ENCODE results near the gene UGT2B15. TPM values are rescaled to one million over a fixed set of nuclear protein-coding genes. Genes with fewer than 3 reads are reported as not detected.
"Not testable (repeated sequence)": the region's sequence is repeated elsewhere in the genome, so short reads cannot be mapped to it uniquely, and the experiment has no call there.

Gene UGT2B15
- total RNA-seq, 1 donor from 2014 or later = not detected

- TF ChIP-seq, protein P1, sequence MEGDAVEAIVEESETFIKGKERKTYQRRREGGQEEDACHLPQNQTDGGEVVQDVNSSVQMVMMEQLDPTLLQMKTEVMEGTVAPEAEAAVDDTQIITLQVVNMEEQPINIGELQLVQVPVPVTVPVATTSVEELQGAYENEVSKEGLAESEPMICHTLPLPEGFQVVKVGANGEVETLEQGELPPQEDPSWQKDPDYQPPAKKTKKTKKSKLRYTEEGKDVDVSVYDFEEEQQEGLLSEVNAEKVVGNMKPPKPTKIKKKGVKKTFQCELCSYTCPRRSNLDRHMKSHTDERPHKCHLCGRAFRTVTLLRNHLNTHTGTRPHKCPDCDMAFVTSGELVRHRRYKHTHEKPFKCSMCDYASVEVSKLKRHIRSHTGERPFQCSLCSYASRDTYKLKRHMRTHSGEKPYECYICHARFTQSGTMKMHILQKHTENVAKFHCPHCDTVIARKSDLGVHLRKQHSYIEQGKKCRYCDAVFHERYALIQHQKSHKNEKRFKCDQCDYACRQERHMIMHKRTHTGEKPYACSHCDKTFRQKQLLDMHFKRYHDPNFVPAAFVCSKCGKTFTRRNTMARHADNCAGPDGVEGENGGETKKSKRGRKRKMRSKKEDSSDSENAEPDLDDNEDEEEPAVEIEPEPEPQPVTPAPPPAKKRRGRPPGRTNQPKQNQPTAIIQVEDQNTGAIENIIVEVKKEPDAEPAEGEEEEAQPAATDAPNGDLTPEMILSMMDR (IDR thresholded peaks at IDR 0.05; ENCODE audit: unreplicated experiment) = no peak
- DNase-seq (ENCODE audit: low spot score in 2 of 2, unreplicated experiment in 2 of 2) = no peak
- Mint-ChIP-seq H3K36me3 (no peaks in the 10 kb centered on the region), H3K4me3 (no peak overlapping the region), H3K27ac (no peak overlapping the region), H3K9me3 (no peaks in the 10 kb centered on the region), H3K27me3 (ENCODE audit: low read depth) (no peaks in the 10 kb centered on the region), H3K4me1 (no peaks in the 10 kb centered on the region)
Measured at GRCh38 chr4:68712207-68712606, 41.8 kb upstream of the UGT2B15 start.

GRCh38 chr4:68708566-68708965 lies 38.1 kb upstream of the UGT2B15 start:
- no peaks in the 10 kb centered on the region for H3K36me3 Mint-ChIP-seq
- no peaks in the 10 kb centered on the region for H3K27me3 Mint-ChIP-seq (ENCODE audit: low read depth)
- DNase-seq (ENCODE audit: low spot score in 2 of 2, unreplicated experiment in 2 of 2) = no peak
- H3K27ac Mint-ChIP-seq = no peak overlapping the region
- peaks cover 9% of the 10 kb centered on the region for H3K9me3 Mint-ChIP-seq
- no peaks in the 10 kb centered on the region for H3K4me1 Mint-ChIP-seq
- TF ChIP-seq, protein P1 (IDR thresholded peaks at IDR 0.05; ENCODE audit: unreplicated experiment) = no peak
- no peak overlapping the region for H3K4me3 Mint-ChIP-seq

DNA sequence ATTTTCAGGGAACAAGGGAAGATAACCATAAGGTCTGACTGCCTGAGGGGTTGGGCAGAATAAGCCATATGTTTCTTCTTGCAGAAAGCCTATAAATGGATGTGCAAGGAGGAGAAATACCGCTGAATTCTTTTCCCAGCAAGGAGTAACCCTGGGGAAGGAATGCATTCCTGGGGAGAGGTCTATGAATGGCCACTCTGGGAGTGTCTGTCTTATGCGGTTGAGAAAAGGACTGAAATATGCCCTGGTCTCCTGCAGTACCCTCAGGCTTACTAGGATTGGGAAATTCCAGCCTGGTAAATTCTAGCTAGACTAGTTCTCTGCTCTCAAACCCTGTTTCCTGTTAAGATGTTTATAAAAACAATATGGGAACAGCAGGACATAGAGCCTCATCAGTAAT lies 32.7 kb upstream of the UGT2B15 start:
- H3K36me3 Mint-ChIP-seq; H3K27me3 Mint-ChIP-seq (ENCODE audit: low read depth); H3K27ac Mint-ChIP-seq; DNase-seq (ENCODE audit: low spot score in 2 of 2, unreplicated experiment in 2 of 2); H3K4me3 Mint-ChIP-seq; H3K4me1 Mint-ChIP-seq: not testable (repeated sequence)
- peaks cover 22% of the 10 kb centered on the region for H3K9me3 Mint-ChIP-seq

- Mint-ChIP-seq H3K36me3 (no peaks in the 10 kb centered on the region), H3K4me1 (no peaks in the 10 kb centered on the region), H3K27me3 (ENCODE audit: low read depth) (no peaks in the 10 kb centered on the region), H3K27ac (no peak overlapping the region), H3K4me3 (no peak overlapping the region), H3K9me3 (peaks cover 16% of the 10 kb centered on the region)
- DNase-seq (ENCODE audit: low spot score in 2 of 2, unreplicated experiment in 2 of 2) = no peak
- TF ChIP-seq, protein P1 (IDR thresholded peaks at IDR 0.05; ENCODE audit: unreplicated experiment) = no peak
Measured at GRCh38 chr4:68700152-68700551, 29.7 kb upstream of the UGT2B15 start.

- Mint-ChIP-seq H3K27me3 (ENCODE audit: low read depth) (no peaks in the 10 kb centered on the region), H3K4me1 (no peaks in the 10 kb centered on the region), H3K36me3 (peaks cover 2% of the 10 kb centered on the region), H3K4me3 (no peak overlapping the region), H3K27ac (no peak overlapping the region), H3K9me3 (peaks cover 26% of the 10 kb centered on the region)
- DNase-seq (ENCODE audit: low spot score in 2 of 2, unreplicated experiment in 2 of 2) = no peak
- TF ChIP-seq, protein P1 (IDR thresholded peaks at IDR 0.05; ENCODE audit: unreplicated experiment) = no peak
Measured at GRCh38 chr4:68693325-68694075, 23.0 kb upstream of the UGT2B15 start.

DNA sequence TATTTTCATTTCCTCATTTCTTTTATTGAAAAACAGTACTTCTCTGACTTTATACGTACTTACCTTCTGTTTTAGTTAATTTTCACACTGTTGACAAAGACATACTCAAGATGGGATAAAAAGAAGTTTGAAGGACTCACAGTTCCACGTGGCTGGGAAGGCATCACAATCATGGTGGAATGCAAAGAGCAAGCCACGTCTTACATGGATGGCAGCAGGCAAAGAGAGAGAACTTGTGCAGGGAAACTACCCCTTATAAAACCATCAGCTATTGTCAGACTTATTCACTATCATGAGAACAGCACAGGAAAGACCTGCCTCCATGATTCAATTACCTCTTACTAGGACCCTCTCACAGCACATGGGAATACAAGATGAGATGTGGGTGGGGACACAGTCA lies 20.7 kb upstream of the UGT2B15 start:
- Mint-ChIP-seq H3K36me3 (peaks cover 2% of the 10 kb centered on the region), H3K27me3 (ENCODE audit: low read depth) (no peaks in the 10 kb centered on the region), H3K4me1 (peaks cover 2% of the 10 kb centered on the region), H3K27ac (no peak overlapping the region), H3K4me3 (no peak overlapping the region), H3K9me3 (peaks cover 29% of the 10 kb centered on the region)
- no peak for DNase-seq (ENCODE audit: low spot score in 2 of 2, unreplicated experiment in 2 of 2)
- TF ChIP-seq, protein P1 (IDR thresholded peaks at IDR 0.05; ENCODE audit: unreplicated experiment) = no peak

Data from mesothelial cell of epicardium (in vitro differentiated cells).